Ectodermal cell (in vitro differentiated cells): ENCODE data around the gene NUCB1.

Experiments
- H3K27ac ChIP-seq: 2 replicates; pipeline ENCODE4 v1.7.0; 2013; ENCODE audit warnings: mild to moderate bottlenecking, low read depth, low read length; ENCODE audit not compliant: insufficient read depth, poor library complexity, severe bottlenecking
- H3K27me3 ChIP-seq: 2 replicates; pipeline ENCODE4 v1.7.0; 2013; ENCODE audit warnings: mild to moderate bottlenecking, low read length; ENCODE audit not compliant: insufficient read depth, control insufficient read depth, poor library complexity, severe bottlenecking
- H3K36me3 ChIP-seq: one replicate; pipeline ENCODE4 v1.7.0; 2013; ENCODE audit warnings: low read length; ENCODE audit not compliant: control insufficient read depth, insufficient read depth
- H3K4me1 ChIP-seq: one replicate; pipeline ENCODE4 v1.7.0; 2013; ENCODE audit warnings: low read length; ENCODE audit not compliant: control insufficient read depth, insufficient read depth
- H3K4me3 ChIP-seq: 2 replicates; pipeline ENCODE4 v1.7.0; 2013; ENCODE audit warnings: low read depth, low read length, control low read depth; ENCODE audit not compliant: insufficient read depth
- H3K9me3 ChIP-seq: 2 replicates; pipeline ENCODE4 v1.7.0; 2013; ENCODE audit warnings: mild to moderate bottlenecking, low read length, moderate library complexity; ENCODE audit not compliant: control insufficient read depth
- WGBS, 2 experiments: methylation state at CpG; one replicate each; pipeline ENCODE4 v1.1.7; 2013; ENCODE audit warnings: missing lambda C conversion rate in 2 of 2; 5-methylcytosine and 5-hydroxymethylcytosine counted together

Gene NUCB1

GRCh38 chr19:48967346-48968178 lies 67.5 kb downstream of the NUCB1 start:
- Histone ChIP-seq H3K9me3 (no peaks in the 10 kb centered on the region), H3K27me3 (no peaks in the 10 kb centered on the region), H3K4me3 (no peak overlapping the region), H3K36me3 (peaks cover 19% of the 10 kb centered on the region), H3K27ac (no peak overlapping the region), H3K4me1 (peaks cover 25% of the 10 kb centered on the region)
- WGBS, 2 experiments = 93 to 94% methylated on average over 14 of the region's 14 CpGs

GRCh38 chr19:48968179-48968661 lies 68.1 kb downstream of the NUCB1 start:
- Histone ChIP-seq H3K9me3 (no peaks in the 10 kb centered on the region), H3K36me3 (peaks cover 19% of the 10 kb centered on the region), H3K4me3 (no peak overlapping the region), H3K27me3 (no peaks in the 10 kb centered on the region), H3K27ac (no peak overlapping the region), H3K4me1 (peaks cover 20% of the 10 kb centered on the region)
- 94 to 95% methylated on average over 4 of the region's 4 CpGs for WGBS, 2 experiments

- peaks cover 15% of the 10 kb centered on the region for H3K4me1 ChIP-seq
- 95 to 97% methylated on average over 15 of the region's 15 CpGs for WGBS, 2 experiments
- no peaks in the 10 kb centered on the region for H3K27me3 ChIP-seq
- H3K27ac ChIP-seq = no peak overlapping the region
- no peak overlapping the region for H3K4me3 ChIP-seq
- no peaks in the 10 kb centered on the region for H3K9me3 ChIP-seq
- peaks cover 19% of the 10 kb centered on the region for H3K36me3 ChIP-seq
Observed at GRCh38 chr19:48968813-48969218, 68.7 kb downstream of the NUCB1 start.

GRCh38 chr19:48969276-48970138 lies 69.4 kb downstream of the NUCB1 start:
- H3K36me3 ChIP-seq = peaks cover 25% of the 10 kb centered on the region
- 96% methylated on average over 45 of the region's 45 CpGs for WGBS, 2 experiments
- no peak overlapping the region for H3K4me3 ChIP-seq
- H3K4me1 ChIP-seq = peaks cover 8% of the 10 kb centered on the region
- H3K9me3 ChIP-seq = no peaks in the 10 kb centered on the region
- H3K27ac ChIP-seq = no peak overlapping the region
- H3K27me3 ChIP-seq = no peaks in the 10 kb centered on the region

- peaks cover 26% of the 10 kb centered on the region for H3K36me3 ChIP-seq
- no peaks in the 10 kb centered on the region for H3K9me3 ChIP-seq
- WGBS, 2 experiments = 95 to 97% methylated on average over 23 of the region's 23 CpGs
Observed at GRCh38 chr19:48970139-48970766, 70.1 kb downstream of the NUCB1 start.

GRCh38 chr19:48970923-48971395 lies 70.8 kb downstream of the NUCB1 start:
- Histone ChIP-seq H3K4me3 (no peak overlapping the region), H3K27me3 (no peaks in the 10 kb centered on the region), H3K27ac (no peak overlapping the region), H3K9me3 (no peaks in the 10 kb centered on the region), H3K4me1 (peaks cover 5% of the 10 kb centered on the region), H3K36me3 (peaks cover 26% of the 10 kb centered on the region)
- 26 to 29% methylated on average over 18 to 19 of the region's 19 CpGs for WGBS, 2 experiments

More at GRCh38 chr19:48970139-48970766, 70.1 kb downstream of the NUCB1 start:
- H3K4me3 ChIP-seq = no peak overlapping the region
- H3K27ac ChIP-seq = no peak overlapping the region
- H3K27me3 ChIP-seq = no peaks in the 10 kb centered on the region
- peaks cover 5% of the 10 kb centered on the region for H3K4me1 ChIP-seq
